Adrenal gland (tissue), 12 donors: ENCODE results near the gene NDUFS6. TPM values are rescaled to one million over a fixed set of nuclear protein-coding genes. Genes with fewer than 3 reads are reported as not detected.

Experiments
- DNase-seq, 7 donors: peaks; one replicate each; pipeline ENCODE4 v3.0.0-alpha.2; 2019 to 2020
- H3K27ac ChIP-seq, 5 donors: fragments of 200-600 bp; sonication (generic) in 4 of 5; 1 replicate in 3 of 5; 2 replicates in 2 of 5; pipeline versions ENCODE4 v1.5.1 to v1.8.0; 2016 to 2020; ENCODE audit warnings: mild to moderate bottlenecking in 1 of 5
- H3K27me3 ChIP-seq: fragments of 200-600 bp; 2 replicates; pipeline ENCODE4 v1.8.0; 2021
- H3K36me3 ChIP-seq, 2 donors: fragments of 200-600 bp; replicated peaks in 1 of 2; 1 replicate in 1 of 2; 2 replicates in 1 of 2; pipeline versions ENCODE4 v1.5.1 to v1.8.0; 2018 to 2022
- H3K4me1 ChIP-seq, 2 donors: fragments of 200-600 bp; replicated peaks in 1 of 2; 1 replicate in 1 of 2; 2 replicates in 1 of 2; pipeline versions ENCODE4 v1.5.1 to v1.8.0; 2018 to 2021
- H3K4me3 ChIP-seq, 4 donors: fragments of 200-600 bp; sonication (generic) in 3 of 4; one replicate each; pipeline ENCODE4 v1.5.1; 2016 to 2018
- H3K9me3 ChIP-seq, 3 donors: fragments of 200-600 bp; sonication (generic) in 1 of 3; replicated peaks in 1 of 3; 1 replicate in 2 of 3; 2 replicates in 1 of 3; pipeline versions ENCODE4 v1.5.1 to v1.8.0; 2016 to 2021
- POLR2A ChIP-seq, 2 donors: fragments of 450-650 bp; IDR thresholded peaks; one replicate each; pipeline ENCODE4 v1.6.1; 2017; ENCODE audit warnings: antibody characterized with exemption in 2 of 2, mild to moderate bottlenecking in 2 of 2, moderate library complexity in 1 of 2
- WGBS, 4 donors: extraction: QIAGEN DNeasy Blood & Tissue Kit in 2 of 4; methylation state at CpG; one replicate each; pipeline versions ENCODE4 v1.1.5 to v1.1.7; 2013 to 2017; 5-methylcytosine and 5-hydroxymethylcytosine counted together
- intact Hi-C, 2 donors: fragments of 100-400 bp; cut with DNase I; formaldehyde crosslinking; loops; one replicate each; pipeline versions ENCODE4 v1.14.1 to v1.15.0; 2022 to 2023
- polyA plus RNA-seq, 3 donors: library from polyadenylated mRNA; stranded (reverse); fragments of 200-250 nt in 2 of 3; fragments of 350-450 nt in 1 of 3; fragmentation: Illumina TruSeq in 1 of 3; extraction: RNeasy Lipid Tissue Mini Kit (QIAGEN cat#74804) in 1 of 3; gene quantifications; one replicate each; pipeline ENCODE4 v1.2.3, GENCODE V29; 2013 to 2014
- total RNA-seq, 9 donors: library from RNA; depleted of rRNA in 4 of 9; stranded (reverse); fragments of >200 nt in 4 of 9; fragments of 120-200 nt in 1 of 9; fragmentation: NEBNext Ultra II Directional in 1 of 9; extraction: Animal tissue kit (Norgen Biotek cat#: 25700) in 1 of 9; gene quantifications; one replicate each; pipeline versions ENCODE4 v1.1.0 to v1.2.4, GENCODE V29; 2013 to 2023
- TF ChIP-seq, protein P1 (sequence below), 6 experiments: fragments of 450-650 bp in 4 of 6; fragments of 200-600 bp in 2 of 6; sonication (generic) in 1 of 6; IDR thresholded peaks; 1 replicate in 5 of 6; 2 replicates in 1 of 6; pipeline versions ENCODE4 v1.5.1 to v1.8.0; 2016 to 2021; ENCODE audit warnings: antibody characterized with exemption in 6 of 6, mild to moderate bottlenecking in 2 of 6, moderate library complexity in 1 of 6
- donor health status: healthy with polysubstance abuse.
- donor health status: Bipolar disorder and iron deficiency.
- donor health status: DM: yes; HTN: yes; CAD: no.
- donor health status: DM: no; HTN: no; CAD: no.
- donor health status: DM: no; HTN: no; CAD: no.
- donor health status: DM: yes; HTN: yes; CAD: no.

Gene NDUFS6
- total and polyA plus RNA-seq, 12 donors = 23.3 to 75.8 (median 37.9) TPM

DNA sequence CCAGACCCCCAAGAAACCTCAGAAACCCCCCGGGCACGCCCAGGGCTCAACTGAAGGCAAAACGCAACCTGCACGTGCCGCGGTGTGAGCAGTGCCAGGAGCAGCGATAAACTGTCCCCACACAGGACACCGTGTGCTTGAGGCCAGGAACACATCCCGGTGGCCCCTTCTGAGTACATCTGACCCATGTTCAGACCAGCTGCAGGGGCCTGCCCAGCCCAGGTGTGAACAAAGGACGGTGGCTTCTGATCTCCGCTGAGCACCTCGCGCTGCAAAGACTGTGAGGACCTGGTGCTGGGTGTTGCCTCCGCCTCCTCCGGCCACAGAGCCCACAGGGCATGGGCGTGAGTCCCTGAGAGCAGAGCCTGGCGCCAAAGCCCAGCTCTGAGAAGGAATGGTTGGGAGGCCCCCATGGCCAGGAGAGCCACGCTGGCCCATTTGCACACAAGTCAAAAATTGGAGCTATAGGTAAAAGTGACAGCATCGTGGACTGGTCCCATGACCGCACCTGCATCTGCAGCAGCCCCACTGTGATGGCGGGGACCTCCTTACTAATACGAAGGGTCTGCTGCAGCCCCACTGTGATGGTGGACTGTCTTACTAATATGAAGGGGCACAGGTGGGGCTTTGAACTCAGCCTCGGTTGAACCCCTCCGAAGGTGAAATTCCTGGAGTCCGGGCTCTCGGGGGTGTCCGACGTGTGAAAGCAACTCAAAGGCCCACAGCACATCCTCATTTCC, 31.5 kb downstream of the NDUFS6 start:
- DNase-seq = no peak
- H3K27ac ChIP-seq = no peak overlapping the region
- H3K36me3 ChIP-seq = no peaks in the 10 kb centered on the region
- no peaks in the 10 kb centered on the region for H3K27me3 ChIP-seq
- TF ChIP-seq, protein P1, sequence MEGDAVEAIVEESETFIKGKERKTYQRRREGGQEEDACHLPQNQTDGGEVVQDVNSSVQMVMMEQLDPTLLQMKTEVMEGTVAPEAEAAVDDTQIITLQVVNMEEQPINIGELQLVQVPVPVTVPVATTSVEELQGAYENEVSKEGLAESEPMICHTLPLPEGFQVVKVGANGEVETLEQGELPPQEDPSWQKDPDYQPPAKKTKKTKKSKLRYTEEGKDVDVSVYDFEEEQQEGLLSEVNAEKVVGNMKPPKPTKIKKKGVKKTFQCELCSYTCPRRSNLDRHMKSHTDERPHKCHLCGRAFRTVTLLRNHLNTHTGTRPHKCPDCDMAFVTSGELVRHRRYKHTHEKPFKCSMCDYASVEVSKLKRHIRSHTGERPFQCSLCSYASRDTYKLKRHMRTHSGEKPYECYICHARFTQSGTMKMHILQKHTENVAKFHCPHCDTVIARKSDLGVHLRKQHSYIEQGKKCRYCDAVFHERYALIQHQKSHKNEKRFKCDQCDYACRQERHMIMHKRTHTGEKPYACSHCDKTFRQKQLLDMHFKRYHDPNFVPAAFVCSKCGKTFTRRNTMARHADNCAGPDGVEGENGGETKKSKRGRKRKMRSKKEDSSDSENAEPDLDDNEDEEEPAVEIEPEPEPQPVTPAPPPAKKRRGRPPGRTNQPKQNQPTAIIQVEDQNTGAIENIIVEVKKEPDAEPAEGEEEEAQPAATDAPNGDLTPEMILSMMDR (IDR thresholded peaks at IDR 0.05) = no peak
- no peak for TF ChIP-seq POLR2A (IDR thresholded peaks at IDR 0.05)
- H3K9me3 ChIP-seq = no peaks in the 10 kb centered on the region
- no peak overlapping the region for H3K4me3 ChIP-seq
- intact Hi-C loops = no loop called here
- 82 to 86% (median 85%) methylated on average over 17 to 28 of the region's 28 CpGs for WGBS, 4 donors
- peaks cover 0 to 4% of the 10 kb centered on the region in 2 donors for H3K4me1 ChIP-seq

DNA sequence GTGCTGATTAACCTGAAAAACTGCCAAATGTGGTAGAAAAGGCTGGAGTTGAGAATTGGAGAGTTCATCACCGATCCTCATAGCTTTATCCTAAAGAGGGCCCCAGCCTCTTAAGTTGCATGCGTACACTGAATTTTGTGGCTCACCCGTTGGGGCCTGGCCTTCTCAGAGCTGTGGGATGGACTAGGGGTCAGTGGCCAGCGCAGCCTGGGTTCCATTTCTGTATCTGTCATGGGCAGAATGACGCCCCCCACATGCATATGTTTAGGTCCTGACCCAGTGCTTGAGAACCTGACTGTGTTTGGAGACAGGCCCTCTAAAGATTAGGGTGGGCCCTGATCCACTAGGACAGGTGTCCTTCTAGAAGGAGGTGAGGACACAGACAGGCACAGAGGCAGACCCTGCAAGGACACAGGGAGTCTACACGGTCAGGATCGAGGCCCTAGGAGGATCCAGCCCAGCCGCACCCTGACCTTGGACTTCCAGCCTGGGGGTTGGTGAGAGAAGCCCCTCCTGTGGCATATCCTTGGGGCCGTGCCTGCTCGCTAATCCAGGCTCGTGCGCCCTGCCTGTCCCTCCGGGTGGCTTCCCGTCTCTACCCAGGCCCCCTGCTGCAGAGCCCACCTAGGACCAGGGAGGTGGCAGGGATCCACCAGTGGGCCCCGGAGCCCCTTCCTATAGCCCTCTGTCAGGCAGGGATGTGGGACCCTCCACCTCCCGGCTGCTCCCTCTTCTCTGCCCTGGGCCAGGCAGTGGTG, 32.2 kb downstream of the NDUFS6 start:
- WGBS, 4 donors = 74 to 95% (median 83%) methylated on average over 7 to 16 of the region's 16 CpGs
- DNase-seq = no peak
- no peaks in the 10 kb centered on the region for H3K27me3 ChIP-seq

DNA sequence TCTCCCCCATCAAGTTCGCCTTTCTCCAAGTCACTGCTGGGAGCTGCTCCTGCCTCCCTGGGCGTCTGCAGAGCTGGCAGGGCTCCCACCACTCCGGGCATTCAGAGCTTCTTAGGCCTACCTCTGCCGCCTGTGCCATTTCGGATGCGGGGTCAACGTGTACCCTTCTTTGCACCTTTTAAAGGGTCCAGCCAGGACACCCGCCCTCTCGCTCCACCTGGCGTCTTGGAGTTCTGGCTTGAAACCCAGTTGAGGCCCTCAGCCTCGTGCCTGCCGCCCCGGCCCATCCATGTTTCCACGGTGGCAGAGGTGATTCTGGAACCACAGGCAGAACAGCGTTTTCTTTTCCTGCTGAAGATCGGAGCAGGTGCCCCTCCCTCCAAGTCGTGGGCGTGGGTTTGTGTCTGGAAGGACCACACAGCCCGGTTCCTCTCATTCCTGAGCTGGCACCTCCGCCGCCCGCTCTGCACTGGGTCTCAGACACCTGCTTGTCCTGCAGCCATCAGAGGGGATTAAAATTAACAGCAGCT, 32.9 kb downstream of the NDUFS6 start:
- no peak for TF ChIP-seq POLR2A (IDR thresholded peaks at IDR 0.05)
- TF ChIP-seq, protein P1 (IDR thresholded peaks at IDR 0.05) = no peak
- DNase-seq = no peak
- H3K27me3 ChIP-seq = no peaks in the 10 kb centered on the region
- H3K27ac ChIP-seq = no peak overlapping the region
- 76 to 84% (median 81%) methylated on average over 10 to 22 of the region's 22 CpGs for WGBS, 4 donors
- peaks cover 0 to 4% of the 10 kb centered on the region in 2 donors for H3K4me1 ChIP-seq
- no peaks in the 10 kb centered on the region for H3K9me3 ChIP-seq
- H3K4me3 ChIP-seq = no peak overlapping the region
- intact Hi-C loops = no loop called here
- H3K36me3 ChIP-seq = no peaks in the 10 kb centered on the region

More for the DNA sequence above, 32.2 kb downstream of the NDUFS6 start:
- H3K36me3 ChIP-seq = no peaks in the 10 kb centered on the region
- H3K27ac ChIP-seq = no peak overlapping the region
- intact Hi-C loops = no loop called here
- TF ChIP-seq, protein P1 (IDR thresholded peaks at IDR 0.05) = no peak
- peaks cover 0 to 4% of the 10 kb centered on the region in 2 donors for H3K4me1 ChIP-seq
- no peak overlapping the region for H3K4me3 ChIP-seq
- no peaks in the 10 kb centered on the region for H3K9me3 ChIP-seq

DNA sequence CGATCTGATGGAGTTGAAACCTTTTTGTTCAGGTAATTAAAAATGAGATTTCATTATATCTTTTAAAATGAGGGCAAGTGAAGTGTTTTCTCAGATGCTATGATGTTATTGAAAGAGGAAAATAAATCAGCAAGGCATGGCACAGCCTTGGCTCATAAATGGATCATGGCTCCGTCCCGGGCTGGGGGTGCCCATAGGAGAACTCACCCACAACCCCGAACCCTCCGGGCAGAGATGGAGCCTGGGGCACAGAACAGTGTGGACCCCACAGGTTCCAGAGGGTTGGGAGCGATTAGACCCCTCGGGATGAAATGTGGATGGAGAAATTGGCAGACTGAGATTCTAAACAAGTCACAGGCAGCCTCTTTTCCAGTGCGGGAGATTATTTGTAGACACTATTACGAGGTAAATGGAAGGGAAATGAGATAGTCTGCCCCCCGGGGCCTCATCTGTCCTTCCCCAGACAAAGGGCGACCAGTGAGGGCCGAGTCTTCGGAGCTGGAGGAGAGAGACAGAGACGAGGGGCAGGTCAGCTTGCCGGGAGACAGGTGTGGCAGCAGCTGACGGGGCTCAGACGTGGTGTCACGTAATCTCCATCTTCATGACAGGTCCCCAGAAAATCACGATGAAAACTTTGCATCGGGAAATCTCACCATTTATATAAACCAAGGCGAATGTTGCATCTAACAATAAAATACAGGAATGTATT, 33.7 kb downstream of the NDUFS6 start:
- WGBS, 4 donors = 65 to 75% (median 72%) methylated on average over 21 of the region's 21 CpGs
- intact Hi-C loops = no loop called here
- peaks cover 0 to 4% of the 10 kb centered on the region in 2 donors for H3K4me1 ChIP-seq
- H3K27me3 ChIP-seq = no peaks in the 10 kb centered on the region
- no peak overlapping the region for H3K27ac ChIP-seq
- no peak for TF ChIP-seq POLR2A (IDR thresholded peaks at IDR 0.05)
- TF ChIP-seq, protein P1 (IDR thresholded peaks at IDR 0.05) = no peak
- no peaks in the 10 kb centered on the region for H3K36me3 ChIP-seq
- DNase-seq = no peak
- no peaks in the 10 kb centered on the region for H3K9me3 ChIP-seq
- H3K4me3 ChIP-seq = no peak overlapping the region
